DMS153 treated with DMSO at 0.1 percent for 48 hours (cell line): ENCODE data around the gene TFAP2A.
A peak's percentile ranks its signal among the peaks of the same experiment; 100 is the strongest.

Experiments
- DNase-seq: peaks from one replicate; lab custom pipeline; 2025; ENCODE audit not compliant: unreplicated experiment; lab: John Stamatoyannopoulos, UW

The TFAP2A gene

GRCh38 chr6:10414756-10415616 lies at the start of gene TFAP2A:
TFAP2A (minus strand) TSS chr6:10415074; CDS start chr6:10414991, 83 bp downstream.
- DNase-seq: no peak

DNA sequence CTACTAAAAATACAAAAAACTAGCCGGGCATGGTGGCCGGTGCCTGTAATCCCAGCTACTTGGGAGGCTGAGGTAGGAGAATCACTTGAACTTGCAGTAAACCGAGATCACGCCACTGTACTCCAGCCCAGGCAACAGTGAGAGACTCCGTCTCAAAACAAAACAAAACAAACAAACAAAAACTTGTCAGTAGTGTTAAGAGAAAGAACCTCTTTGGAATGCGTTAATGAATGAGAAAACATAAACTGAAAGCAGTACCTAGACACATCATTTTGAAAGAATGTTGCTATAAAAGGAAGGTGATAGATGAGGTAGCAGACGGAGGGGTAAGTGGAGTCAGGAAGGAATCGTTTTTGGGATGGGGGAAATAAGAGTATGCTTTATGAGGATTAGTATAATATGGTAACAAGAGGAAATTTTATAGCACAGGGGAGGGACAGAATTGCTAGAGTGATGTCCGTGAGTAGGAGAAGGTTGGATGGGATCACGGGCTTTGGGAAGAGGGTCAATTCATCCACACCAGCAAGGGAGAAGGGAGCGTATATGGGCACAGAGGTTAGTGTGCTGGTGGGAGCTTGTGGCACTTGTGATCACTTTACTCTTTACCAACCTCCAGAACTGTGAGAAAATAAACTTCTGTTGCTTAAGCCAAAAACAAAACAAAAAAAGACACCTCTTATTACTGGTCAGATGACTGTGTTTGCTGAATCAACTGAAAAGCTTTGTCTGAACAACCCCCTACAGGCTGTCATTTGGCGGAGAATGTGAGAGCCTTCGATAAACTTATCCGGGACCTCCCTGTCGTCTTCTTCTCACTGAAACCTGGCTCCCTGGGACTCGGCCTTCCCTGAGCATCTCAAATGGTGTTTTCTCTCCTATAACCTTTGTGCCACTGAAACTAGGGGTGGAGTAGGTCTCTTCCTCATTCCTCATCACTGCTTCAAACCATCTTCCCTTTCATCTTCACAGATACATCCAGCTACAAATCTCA lies 48.9 kb upstream of the TFAP2A start:
- DNase-seq: no peak

- DNase-seq: no peak
Measured at GRCh38 chr6:10463040-10463439, 48.2 kb upstream of the TFAP2A start.

DNA sequence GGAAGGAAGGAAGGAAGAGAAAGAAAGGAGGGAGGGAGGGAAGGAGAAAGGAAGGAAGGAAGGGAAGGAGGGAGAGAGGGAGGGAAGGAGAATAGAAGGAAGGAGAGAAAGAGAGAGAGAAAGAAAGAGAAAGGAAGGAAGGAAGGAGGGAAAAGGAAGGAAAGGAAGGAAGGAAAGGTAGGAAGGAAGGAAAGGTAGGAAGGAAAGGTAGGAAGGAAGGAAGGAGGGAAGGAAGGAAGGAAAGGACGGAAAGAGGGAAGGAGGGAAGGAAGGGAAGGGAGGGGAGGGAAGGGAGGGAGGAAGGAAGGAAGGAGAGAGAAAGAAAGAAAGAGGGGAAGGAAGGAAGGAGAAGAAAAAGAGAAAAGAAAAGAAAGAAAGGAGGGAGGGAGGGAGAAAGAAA lies 47.0 kb upstream of the TFAP2A start:
- DNase-seq: no peak

GRCh38 chr6:10460096-10460495 lies 45.2 kb upstream of the TFAP2A start:
- no peak for DNase-seq

GRCh38 chr6:10458287-10458686 lies 43.4 kb upstream of the TFAP2A start:
- no peak for DNase-seq

GRCh38 chr6:10453596-10453995 lies 38.7 kb upstream of the TFAP2A start:
- no peak for DNase-seq

DNA sequence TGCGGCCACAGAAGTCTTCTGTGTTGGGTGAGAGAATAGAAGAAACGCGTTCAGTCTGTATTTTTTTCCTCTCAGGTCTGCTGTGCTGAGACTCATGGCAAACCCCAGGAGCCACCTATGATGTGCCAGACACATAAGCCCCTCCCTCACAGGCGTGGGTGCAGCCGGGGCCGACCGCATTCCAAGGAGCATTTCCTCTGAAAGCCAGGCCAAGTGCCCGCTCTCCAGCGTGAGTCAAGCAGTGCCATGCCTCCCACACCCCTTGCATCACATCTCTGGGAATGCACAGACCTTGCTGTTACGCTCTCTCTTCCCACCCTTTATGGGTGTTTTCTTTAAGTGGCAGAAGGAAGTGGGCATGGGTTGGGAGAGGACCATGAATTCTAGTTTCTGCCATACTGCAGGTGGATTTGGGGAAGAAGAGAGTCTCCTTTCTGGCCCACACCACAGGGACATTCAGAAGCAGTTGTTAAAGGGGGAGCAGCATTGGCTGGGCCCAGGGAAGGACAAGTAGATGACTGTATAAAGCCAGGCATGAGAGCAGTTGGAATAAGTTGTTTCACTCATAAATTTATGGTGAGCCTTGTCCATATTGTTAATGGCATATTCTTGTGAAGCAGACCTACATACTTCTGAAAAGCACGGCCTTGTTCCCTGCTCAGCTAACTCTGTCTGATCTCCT lies 37.1 kb upstream of the TFAP2A start:
- DNase-seq: no peak

- no peak for DNase-seq
Measured at GRCh38 chr6:10451394-10451793, 36.5 kb upstream of the TFAP2A start.

DNA sequence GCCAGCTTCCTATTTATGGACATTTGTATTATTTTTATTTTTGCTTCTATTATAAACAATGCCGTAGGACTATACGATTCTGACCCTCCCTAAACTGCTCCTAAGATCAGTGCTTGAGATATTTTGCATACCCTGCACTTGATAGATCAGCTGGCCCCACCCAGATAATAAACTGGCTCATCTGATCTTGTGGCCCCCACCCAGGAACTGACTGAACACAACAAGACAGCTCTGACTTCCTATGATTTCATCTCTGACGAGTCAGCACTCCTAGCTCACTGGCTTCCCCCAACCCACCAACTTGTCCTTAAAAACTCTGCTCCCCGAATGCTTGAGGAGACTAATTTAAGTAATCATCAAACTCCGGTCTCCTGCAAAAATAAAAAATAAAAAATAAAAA lies 34.9 kb upstream of the TFAP2A start:
- DNase-seq: no peak

DNA sequence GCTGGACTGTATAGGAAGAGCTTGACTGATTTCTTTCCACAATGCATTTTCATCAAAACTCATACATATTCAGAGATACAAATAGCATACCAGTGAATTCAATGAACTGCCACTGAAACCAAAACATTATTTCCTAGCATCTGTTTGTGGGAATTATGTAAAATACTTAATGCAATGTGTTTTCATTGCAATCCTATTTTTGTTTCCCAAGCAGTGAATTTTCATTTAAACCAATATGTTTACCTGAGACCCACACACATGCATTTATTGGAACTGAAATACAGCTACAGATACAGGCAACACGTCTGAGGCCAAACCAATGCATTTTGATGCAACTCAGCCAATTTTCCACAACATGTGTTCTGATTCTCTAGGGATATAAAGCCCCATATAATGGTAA lies 33.2 kb upstream of the TFAP2A start:
- DNase-seq: no peak

- no peak for DNase-seq
Measured at GRCh38 chr6:10446548-10446947, 31.7 kb upstream of the TFAP2A start.

DNA sequence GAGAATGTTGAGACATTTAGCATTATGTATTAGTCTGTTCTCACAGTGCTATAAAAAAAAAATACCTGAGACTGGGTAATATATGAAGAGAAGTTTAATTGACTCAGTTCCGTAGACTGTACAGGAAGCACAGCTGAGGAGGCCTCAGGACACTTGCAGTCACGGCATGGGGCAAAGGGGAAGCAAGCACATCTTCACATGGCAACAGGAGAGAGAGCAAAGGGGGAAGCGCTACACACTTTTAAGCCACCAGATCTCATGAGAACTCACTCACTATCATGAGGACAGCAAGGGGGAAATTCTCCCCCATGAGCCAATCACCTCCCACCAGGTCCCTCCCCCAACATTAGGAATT lies 26.8 kb upstream of the TFAP2A start:
- DNase-seq: no peak

GRCh38 chr6:10441004-10441654 lies 26.3 kb upstream of the TFAP2A start:
- DNase-seq: no peak

DNA sequence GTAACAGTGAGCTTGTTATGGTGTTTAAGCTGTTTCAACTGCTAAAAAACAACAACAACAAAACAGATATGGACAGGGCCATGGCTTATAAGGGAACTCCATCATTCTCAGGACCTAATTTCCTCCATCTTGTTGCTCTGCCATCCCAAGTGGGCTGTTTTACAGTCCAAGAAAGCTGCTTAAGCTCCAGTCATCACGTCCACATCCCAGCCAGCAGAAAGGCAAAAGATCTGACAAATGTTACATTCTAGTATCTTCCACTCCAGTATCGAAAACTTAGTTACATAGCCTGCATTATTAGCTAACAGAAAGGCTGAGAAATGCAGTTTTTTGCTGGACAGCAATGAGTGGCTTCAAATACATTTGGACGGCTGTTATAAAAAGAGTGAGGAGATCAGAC lies 23.0 kb upstream of the TFAP2A start:
- no peak for DNase-seq

DNA sequence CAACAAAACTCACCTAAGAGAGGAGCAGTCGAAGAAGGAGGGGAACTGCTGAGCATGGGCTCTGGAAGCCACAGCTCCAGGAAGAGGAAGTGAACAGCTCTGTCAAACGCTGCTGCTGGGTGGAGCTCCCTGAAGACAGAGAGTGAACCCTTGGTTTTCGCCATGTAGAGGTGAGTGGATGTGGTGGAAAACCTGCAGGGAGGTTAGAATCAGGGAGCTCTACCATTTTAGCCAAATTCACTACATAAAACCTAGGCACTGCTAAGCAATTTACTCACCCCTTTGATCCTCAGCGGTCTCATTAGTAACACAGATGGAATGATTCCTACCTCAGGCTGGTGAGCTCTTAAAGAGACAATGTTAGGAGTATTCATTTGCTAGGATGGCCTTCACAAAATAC lies 19.4 kb upstream of the TFAP2A start:
- no peak for DNase-seq

DNA sequence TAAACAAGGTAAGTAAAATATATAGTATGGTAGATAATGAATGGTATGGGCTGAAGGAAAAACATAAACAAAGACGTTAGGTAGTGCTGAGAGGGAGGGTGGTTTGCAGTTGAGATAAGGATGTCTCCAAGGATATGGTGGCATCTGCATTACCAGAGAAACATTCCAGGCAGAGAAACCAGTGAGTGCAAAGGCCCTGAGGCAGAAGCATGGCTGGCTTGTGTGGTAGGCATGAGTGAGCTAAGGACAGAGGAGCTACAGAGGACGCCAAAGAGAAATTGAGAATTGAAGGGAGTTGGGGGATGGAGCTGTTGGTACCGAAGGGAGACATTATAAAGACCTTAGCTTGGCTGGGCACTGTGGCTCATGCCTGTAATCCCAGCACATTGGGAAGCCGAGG lies 18.4 kb upstream of the TFAP2A start:
- DNase-seq: no peak

GRCh38 chr6:10431423-10432164 lies 16.7 kb upstream of the TFAP2A start:
- no peak for DNase-seq

- peak; percentile 19 for DNase-seq
Measured at GRCh38 chr6:10429638-10430427, 15.0 kb upstream of the TFAP2A start.
